ENCODE data around the gene ANP32A.

GRCh38 chr15:68782589-68783161, 38.0 kb downstream of the ANP32A start:
- TF ChIP-seq POLR2A (IDR thresholded peaks at IDR 0.05; ENCODE audit: low read depth, low read length) = no peak
- no peak for TF ChIP-seq POLR2AphosphoS5 (IDR thresholded peaks at IDR 0.05; ENCODE audit: low read depth, low read length)
- no peak for TF ChIP-seq TAF1 (IDR thresholded peaks at IDR 0.05; ENCODE audit: borderline replicate concordance, low read depth, low read length)
